SK-N-SH (cell line): ENCODE data around the gene POLR2A.

Experiments used
- EP300 ChIP-seq, 2 experiments: IDR thresholded peaks; 2 replicates each; pipeline versions ENCODE4 v1.4.0 to v1.6.1; 2012; ENCODE audit warnings: borderline replicate concordance in 1 of 2, low read depth in 1 of 2, low read length in 1 of 2
- GABPA ChIP-seq: IDR thresholded peaks from 2 replicates; pipeline ENCODE4 v1.4.0; 2012; ENCODE audit warnings: low read depth, mild to moderate bottlenecking
- GATA2 ChIP-seq: sonication (generic); formaldehyde crosslinking; IDR thresholded peaks from 2 replicates; pipeline ENCODE4 v1.5.0; 2020; ENCODE audit warnings: mild to moderate bottlenecking, missing genetic modification reagents
- JUND ChIP-seq: IDR thresholded peaks from 2 replicates; pipeline ENCODE4 v1.4.0; 2012
- MAX ChIP-seq: IDR thresholded peaks from 2 replicates; pipeline ENCODE4 v1.4.0; 2012; ENCODE audit warnings: low read depth
- POLR2AphosphoS5 ChIP-seq: IDR thresholded peaks from 2 replicates; pipeline ENCODE4 v1.6.1; 2012; ENCODE audit warnings: low read depth, low read length
- RAD21 ChIP-seq: IDR thresholded peaks from 2 replicates; pipeline ENCODE4 v1.6.1; 2012; ENCODE audit warnings: mild to moderate bottlenecking, low read length
- RFX5 ChIP-seq: IDR thresholded peaks from 2 replicates; pipeline ENCODE4 v1.6.1; 2012; ENCODE audit warnings: mild to moderate bottlenecking, improper control_type of control experiment, low read length
- RXRA ChIP-seq: IDR thresholded peaks from 2 replicates; pipeline ENCODE4 v1.4.0; 2012; ENCODE audit warnings: low read depth, mild to moderate bottlenecking, borderline replicate concordance
- TAF1 ChIP-seq: IDR thresholded peaks from 2 replicates; pipeline ENCODE4 v1.6.1; 2012; ENCODE audit warnings: low read depth, mild to moderate bottlenecking, low read length, moderate library complexity, borderline replicate concordance
- USF2 ChIP-seq: fragments of 150-350 bp; IDR thresholded peaks from 2 replicates; pipeline ENCODE4 v1.6.1; 2017; ENCODE audit warnings: antibody characterized with exemption, low read length, low read depth, borderline replicate concordance
- TF ChIP-seq, protein P1 (sequence below): fragments of 200-600 bp; sonication (generic); IDR thresholded peaks from 2 replicates; pipeline ENCODE4 v1.6.1; 2017; ENCODE audit warnings: antibody characterized with exemption, mild to moderate bottlenecking, moderate library complexity
- TF ChIP-seq, protein P2 (sequence below): IDR thresholded peaks from 2 replicates; pipeline ENCODE4; 2012
- TF ChIP-seq, protein P3 (sequence below): IDR thresholded peaks from 2 replicates; pipeline ENCODE4 v1.4.0; 2012; ENCODE audit warnings: low read depth, borderline replicate concordance

DNA sequence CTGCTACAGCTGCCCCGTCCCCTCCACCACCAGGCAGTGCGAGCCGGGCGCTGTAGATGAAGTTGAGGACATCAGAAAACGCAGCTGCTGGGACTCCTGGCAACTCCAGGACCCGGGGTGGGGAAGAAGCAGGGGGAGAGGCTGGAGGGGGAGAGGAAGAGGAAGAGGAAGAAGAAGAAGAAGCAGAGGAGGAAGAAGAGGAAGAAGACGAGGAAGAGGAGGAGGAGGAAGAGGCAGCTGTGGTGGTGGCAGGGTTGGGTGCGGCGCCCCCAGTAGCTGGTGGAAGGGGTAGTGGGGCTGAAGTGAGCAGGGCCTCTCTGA is 17.9 kb upstream of the POLR2A start:
- TF ChIP-seq, protein P1, sequence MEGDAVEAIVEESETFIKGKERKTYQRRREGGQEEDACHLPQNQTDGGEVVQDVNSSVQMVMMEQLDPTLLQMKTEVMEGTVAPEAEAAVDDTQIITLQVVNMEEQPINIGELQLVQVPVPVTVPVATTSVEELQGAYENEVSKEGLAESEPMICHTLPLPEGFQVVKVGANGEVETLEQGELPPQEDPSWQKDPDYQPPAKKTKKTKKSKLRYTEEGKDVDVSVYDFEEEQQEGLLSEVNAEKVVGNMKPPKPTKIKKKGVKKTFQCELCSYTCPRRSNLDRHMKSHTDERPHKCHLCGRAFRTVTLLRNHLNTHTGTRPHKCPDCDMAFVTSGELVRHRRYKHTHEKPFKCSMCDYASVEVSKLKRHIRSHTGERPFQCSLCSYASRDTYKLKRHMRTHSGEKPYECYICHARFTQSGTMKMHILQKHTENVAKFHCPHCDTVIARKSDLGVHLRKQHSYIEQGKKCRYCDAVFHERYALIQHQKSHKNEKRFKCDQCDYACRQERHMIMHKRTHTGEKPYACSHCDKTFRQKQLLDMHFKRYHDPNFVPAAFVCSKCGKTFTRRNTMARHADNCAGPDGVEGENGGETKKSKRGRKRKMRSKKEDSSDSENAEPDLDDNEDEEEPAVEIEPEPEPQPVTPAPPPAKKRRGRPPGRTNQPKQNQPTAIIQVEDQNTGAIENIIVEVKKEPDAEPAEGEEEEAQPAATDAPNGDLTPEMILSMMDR, result no peak
- TF ChIP-seq POLR2AphosphoS5 (no peak), GATA2 (CRISPR knock-in tag) (no peak), RXRA (no peak), RFX5 (no peak), JUND (no peak), USF2 (no peak), RAD21 (no peak), EP300 (IDR thresholded peaks at IDR 0.05; ENCODE audit: borderline replicate concordance in 1 of 2, low read depth in 1 of 2, low read length in 1 of 2) (no peak), GABPA (no peak), TAF1 (no peak), MAX (no peak)
- TF ChIP-seq, protein P2, sequence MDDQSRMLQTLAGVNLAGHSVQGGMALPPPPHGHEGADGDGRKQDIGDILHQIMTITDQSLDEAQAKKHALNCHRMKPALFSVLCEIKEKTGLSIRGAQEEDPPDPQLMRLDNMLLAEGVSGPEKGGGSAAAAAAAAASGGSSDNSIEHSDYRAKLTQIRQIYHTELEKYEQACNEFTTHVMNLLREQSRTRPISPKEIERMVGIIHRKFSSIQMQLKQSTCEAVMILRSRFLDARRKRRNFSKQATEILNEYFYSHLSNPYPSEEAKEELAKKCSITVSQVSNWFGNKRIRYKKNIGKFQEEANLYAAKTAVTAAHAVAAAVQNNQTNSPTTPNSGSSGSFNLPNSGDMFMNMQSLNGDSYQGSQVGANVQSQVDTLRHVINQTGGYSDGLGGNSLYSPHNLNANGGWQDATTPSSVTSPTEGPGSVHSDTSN, result no peak
- TF ChIP-seq, protein P3, sequence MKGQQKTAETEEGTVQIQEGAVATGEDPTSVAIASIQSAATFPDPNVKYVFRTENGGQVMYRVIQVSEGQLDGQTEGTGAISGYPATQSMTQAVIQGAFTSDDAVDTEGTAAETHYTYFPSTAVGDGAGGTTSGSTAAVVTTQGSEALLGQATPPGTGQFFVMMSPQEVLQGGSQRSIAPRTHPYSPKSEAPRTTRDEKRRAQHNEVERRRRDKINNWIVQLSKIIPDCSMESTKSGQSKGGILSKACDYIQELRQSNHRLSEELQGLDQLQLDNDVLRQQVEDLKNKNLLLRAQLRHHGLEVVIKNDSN, result no peak
